ENCODE measurements around the gene ATG2A.

DNA sequence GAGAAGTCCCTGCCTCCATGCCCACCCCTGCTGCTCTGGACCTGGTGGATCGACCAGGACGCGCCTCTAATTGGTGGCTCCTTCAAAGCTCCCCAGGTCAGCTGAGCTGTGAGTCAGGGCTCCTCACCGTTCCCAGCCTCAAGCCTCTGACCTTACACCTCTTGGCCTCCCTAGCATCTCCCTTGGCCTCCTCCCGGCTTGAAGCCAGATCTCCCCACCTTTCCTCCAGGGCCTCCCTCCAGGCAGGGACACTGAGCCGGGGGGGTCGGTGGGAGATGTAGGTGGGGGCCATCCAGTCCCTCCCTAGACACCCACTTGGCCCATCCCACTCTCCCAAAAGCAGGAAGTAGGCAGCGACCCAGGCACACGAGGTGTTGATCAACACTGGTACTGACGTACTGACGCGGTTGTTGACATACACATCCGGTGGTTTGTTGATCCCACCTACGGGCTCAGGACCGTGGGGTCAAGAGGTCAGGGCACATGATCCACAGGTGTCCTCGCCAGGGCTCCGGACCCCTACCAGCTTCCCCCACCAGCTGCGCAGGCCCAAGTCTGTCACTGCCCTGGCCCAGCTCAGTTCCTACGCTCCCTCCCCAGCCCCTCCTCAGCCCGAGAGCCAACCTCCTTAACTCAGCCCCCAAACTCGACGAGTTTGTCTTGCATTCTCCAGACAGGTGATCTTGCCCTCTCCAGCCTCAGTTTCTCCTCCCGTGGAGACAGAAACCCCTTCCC lies 802 bp downstream of the ATG2A start:
- TF ChIP-seq, protein P1, sequence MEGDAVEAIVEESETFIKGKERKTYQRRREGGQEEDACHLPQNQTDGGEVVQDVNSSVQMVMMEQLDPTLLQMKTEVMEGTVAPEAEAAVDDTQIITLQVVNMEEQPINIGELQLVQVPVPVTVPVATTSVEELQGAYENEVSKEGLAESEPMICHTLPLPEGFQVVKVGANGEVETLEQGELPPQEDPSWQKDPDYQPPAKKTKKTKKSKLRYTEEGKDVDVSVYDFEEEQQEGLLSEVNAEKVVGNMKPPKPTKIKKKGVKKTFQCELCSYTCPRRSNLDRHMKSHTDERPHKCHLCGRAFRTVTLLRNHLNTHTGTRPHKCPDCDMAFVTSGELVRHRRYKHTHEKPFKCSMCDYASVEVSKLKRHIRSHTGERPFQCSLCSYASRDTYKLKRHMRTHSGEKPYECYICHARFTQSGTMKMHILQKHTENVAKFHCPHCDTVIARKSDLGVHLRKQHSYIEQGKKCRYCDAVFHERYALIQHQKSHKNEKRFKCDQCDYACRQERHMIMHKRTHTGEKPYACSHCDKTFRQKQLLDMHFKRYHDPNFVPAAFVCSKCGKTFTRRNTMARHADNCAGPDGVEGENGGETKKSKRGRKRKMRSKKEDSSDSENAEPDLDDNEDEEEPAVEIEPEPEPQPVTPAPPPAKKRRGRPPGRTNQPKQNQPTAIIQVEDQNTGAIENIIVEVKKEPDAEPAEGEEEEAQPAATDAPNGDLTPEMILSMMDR (IDR thresholded peaks at IDR 0.05) = no peak
- no peak for TF ChIP-seq POLR2A (IDR thresholded peaks at IDR 0.05)

Measured in adrenal gland (tissue), 5 donors.